Tibial artery (tissue), 4 donors: Measurements from ENCODE around the gene RBM47.
"Not testable (repeated sequence)": the region's sequence is repeated elsewhere in the genome, so short reads cannot be mapped to it uniquely, and the experiment has no call there.

Experiments used
- DNase-seq, 2 donors: peaks; one replicate each; pipeline ENCODE4 v3.0.0-alpha.2; 2019
- H3K27ac ChIP-seq, 2 donors: fragments of 200-600 bp; sonication (generic) in 1 of 2; 1 replicate in 1 of 2; 2 replicates in 1 of 2; pipeline ENCODE4 v1.5.1; 2018 to 2019; ENCODE audit warnings: mild to moderate bottlenecking in 1 of 2
- H3K27me3 ChIP-seq, 2 donors: fragments of 200-600 bp; sonication (generic) in 1 of 2; one replicate each; pipeline versions ENCODE4 v1.5.1 to v1.6.0; 2016 to 2019
- H3K36me3 ChIP-seq, 3 donors: fragments of 200-600 bp; sonication (generic) in 2 of 3; one replicate each; pipeline ENCODE4 v1.5.1; 2016 to 2019; ENCODE audit warnings: mild to moderate bottlenecking in 2 of 3
- H3K4me1 ChIP-seq, 4 donors: fragments of 200-600 bp; sonication (generic) in 2 of 4; 1 replicate in 3 of 4; 2 replicates in 1 of 4; pipeline ENCODE4 v1.5.1; 2016 to 2019
- H3K4me3 ChIP-seq, 2 donors: fragments of 200-600 bp; sonication (generic) in 1 of 2; 1 replicate in 1 of 2; 2 replicates in 1 of 2; pipeline ENCODE4 v1.5.1; 2018 to 2019; ENCODE audit warnings: mild to moderate bottlenecking in 2 of 2
- H3K9me3 ChIP-seq, 3 donors: fragments of 200-600 bp; sonication (generic) in 1 of 3; one replicate each; pipeline ENCODE4 v1.5.1; 2016 to 2019
- intact Hi-C: fragments of 100-400 bp; cut with DNase I; formaldehyde crosslinking; loops from one replicate; pipeline ENCODE4 v1.15.0; 2023; ENCODE audit warnings: low total_unique reads
- TF ChIP-seq, protein P1 (sequence below), 2 experiments: fragments of 200-600 bp in 1 of 2; fragments of 450-650 bp in 1 of 2; IDR thresholded peaks; one replicate each; pipeline ENCODE4 v1.5.1; 2017 to 2019; ENCODE audit warnings: antibody characterized with exemption in 2 of 2, mild to moderate bottlenecking in 1 of 2, moderate library complexity in 1 of 2

Gene RBM47

GRCh38 chr4:40395166-40395900 lies 234.3 kb downstream of the RBM47 start:
- H3K9me3 ChIP-seq, result no peaks in the 10 kb centered on the region
- H3K4me3 ChIP-seq, result no peak overlapping the region
- no peaks in the 10 kb centered on the region for H3K36me3 ChIP-seq
- no peak overlapping the region for H3K27ac ChIP-seq
- intact Hi-C loops, result no loop called here
- no peaks in the 10 kb centered on the region for H3K27me3 ChIP-seq
- peaks cover 0 to 7% (median 1%) of the 10 kb centered on the region in 4 donors for H3K4me1 ChIP-seq
- TF ChIP-seq, protein P1, sequence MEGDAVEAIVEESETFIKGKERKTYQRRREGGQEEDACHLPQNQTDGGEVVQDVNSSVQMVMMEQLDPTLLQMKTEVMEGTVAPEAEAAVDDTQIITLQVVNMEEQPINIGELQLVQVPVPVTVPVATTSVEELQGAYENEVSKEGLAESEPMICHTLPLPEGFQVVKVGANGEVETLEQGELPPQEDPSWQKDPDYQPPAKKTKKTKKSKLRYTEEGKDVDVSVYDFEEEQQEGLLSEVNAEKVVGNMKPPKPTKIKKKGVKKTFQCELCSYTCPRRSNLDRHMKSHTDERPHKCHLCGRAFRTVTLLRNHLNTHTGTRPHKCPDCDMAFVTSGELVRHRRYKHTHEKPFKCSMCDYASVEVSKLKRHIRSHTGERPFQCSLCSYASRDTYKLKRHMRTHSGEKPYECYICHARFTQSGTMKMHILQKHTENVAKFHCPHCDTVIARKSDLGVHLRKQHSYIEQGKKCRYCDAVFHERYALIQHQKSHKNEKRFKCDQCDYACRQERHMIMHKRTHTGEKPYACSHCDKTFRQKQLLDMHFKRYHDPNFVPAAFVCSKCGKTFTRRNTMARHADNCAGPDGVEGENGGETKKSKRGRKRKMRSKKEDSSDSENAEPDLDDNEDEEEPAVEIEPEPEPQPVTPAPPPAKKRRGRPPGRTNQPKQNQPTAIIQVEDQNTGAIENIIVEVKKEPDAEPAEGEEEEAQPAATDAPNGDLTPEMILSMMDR (IDR thresholded peaks at IDR 0.05), result no peak
- no peak for DNase-seq

DNA sequence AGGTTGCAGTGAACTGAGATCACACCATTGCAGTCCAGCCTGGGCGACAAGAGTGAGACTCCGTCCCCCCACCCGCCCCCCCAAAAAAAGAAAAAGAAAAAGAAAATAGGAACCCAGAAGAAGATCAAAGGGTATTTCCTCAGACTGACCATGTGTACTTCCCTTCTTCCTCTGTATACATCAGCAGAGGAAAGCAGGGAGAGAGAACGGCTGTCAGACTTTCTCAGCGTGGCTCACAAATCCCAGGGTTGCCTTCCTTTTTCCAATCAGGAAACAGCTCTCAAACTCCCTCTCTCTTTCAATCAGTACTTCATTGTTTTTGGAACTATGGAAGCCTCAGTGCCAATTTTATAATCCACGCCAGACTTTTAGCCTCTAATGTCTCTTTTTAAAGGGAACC lies 235.4 kb downstream of the RBM47 start:
- DNase-seq, result no peak
- TF ChIP-seq, protein P1 (IDR thresholded peaks at IDR 0.05), result no peak
- Histone ChIP-seq H3K27me3 (no peaks in the 10 kb centered on the region), H3K4me1 (peaks cover 0 to 7% (median 1%) of the 10 kb centered on the region in 4 donors), H3K27ac (no peak overlapping the region), H3K4me3 (no peak overlapping the region), H3K9me3 (no peaks in the 10 kb centered on the region), H3K36me3 (no peaks in the 10 kb centered on the region)
- intact Hi-C loops, result no loop called here

GRCh38 chr4:40392241-40392640 lies 237.4 kb downstream of the RBM47 start:
- H3K27ac ChIP-seq, H3K9me3 ChIP-seq, intact Hi-C loops, H3K4me3 ChIP-seq, H3K27me3 ChIP-seq, H3K4me1 ChIP-seq, H3K36me3 ChIP-seq, DNase-seq: not testable (repeated sequence)

- H3K9me3 ChIP-seq, result no peaks in the 10 kb centered on the region
- DNase-seq, result no peak
- no peaks in the 10 kb centered on the region for H3K27me3 ChIP-seq
- H3K36me3 ChIP-seq, result no peaks in the 10 kb centered on the region
- H3K27ac ChIP-seq, result no peak overlapping the region
- no peaks in the 10 kb centered on the region for H3K4me1 ChIP-seq
- intact Hi-C loops, result no loop called here
- TF ChIP-seq, protein P1 (IDR thresholded peaks at IDR 0.05), result no peak
- no peak overlapping the region for H3K4me3 ChIP-seq
Measured at GRCh38 chr4:40389986-40390385, 239.7 kb downstream of the RBM47 start.

- intact Hi-C loops, result no loop called here
Measured at GRCh38 chr4:40388239-40388638, 241.4 kb downstream of the RBM47 start.

DNA sequence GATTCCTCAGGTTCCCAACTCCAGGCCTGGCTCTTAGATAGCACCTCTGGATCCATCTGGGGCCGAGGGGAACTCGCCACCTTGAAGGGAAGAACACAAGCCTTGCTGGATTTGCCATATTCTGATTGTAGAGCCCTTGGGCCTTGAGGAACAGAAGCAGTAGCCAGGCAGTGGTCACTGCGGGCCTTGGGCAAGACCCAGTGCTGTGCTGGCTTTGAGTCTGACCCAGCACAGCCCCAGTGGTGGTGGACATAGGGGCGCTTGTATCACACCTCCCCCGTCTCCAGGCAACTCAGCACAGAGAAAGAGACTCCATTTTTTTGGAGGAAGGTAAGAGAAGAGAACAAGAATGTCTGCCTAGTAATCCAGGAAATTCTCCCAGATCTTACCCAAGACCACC lies 249.0 kb downstream of the RBM47 start:
- DNase-seq, result no peak
- Histone ChIP-seq H3K27ac (no peak overlapping the region), H3K9me3 (no peaks in the 10 kb centered on the region), H3K36me3 (no peaks in the 10 kb centered on the region), H3K27me3 (no peaks in the 10 kb centered on the region), H3K4me1 (no peaks in the 10 kb centered on the region), H3K4me3 (no peak overlapping the region)
- TF ChIP-seq, protein P1 (IDR thresholded peaks at IDR 0.05), result no peak
- intact Hi-C loops, result no loop called here

More at GRCh38 chr4:40388239-40388638, 241.4 kb downstream of the RBM47 start:
- Histone ChIP-seq H3K4me1 (no peaks in the 10 kb centered on the region), H3K27ac (no peak overlapping the region), H3K27me3 (no peaks in the 10 kb centered on the region), H3K36me3 (no peaks in the 10 kb centered on the region), H3K4me3 (no peak overlapping the region), H3K9me3 (no peaks in the 10 kb centered on the region)
- DNase-seq, result no peak
- TF ChIP-seq, protein P1 (IDR thresholded peaks at IDR 0.05), result no peak
